Common myeloid progenitor, CD34-positive (primary cell): ENCODE measurements around the gene SLC15A3.

Source experiments
- CTCF ChIA-PET: fragments of 350-600 bp; sonication (Branson Sonifier 250); formaldehyde crosslinking; loops from one replicate; lab custom pipeline; 2021; ENCODE audit warnings: antibody characterized with exemption; lab: Charles Lee
- POLR2A ChIA-PET: fragments of 350-600 bp; sonication (Branson Sonifier 250); formaldehyde crosslinking; loops from one replicate; lab custom pipeline; 2021; ENCODE audit warnings: antibody characterized with exemption; lab: Charles Lee
- DNase-seq, 3 donors: peaks; one replicate each; pipeline versions ENCODE4 v3.0.0 to v3.0.0-alpha.2; 2013
- H3K27ac ChIP-seq, 2 experiments: 1 replicate in 1 of 2; 2 replicates in 1 of 2; pipeline ENCODE4 v1.7.0; 2013; ENCODE audit warnings: inconsistent platforms in 2 of 2, low read length in 2 of 2, mild to moderate bottlenecking in 2 of 2, low read depth in 1 of 2, moderate library complexity in 1 of 2; ENCODE audit not compliant: severe bottlenecking in 2 of 2, insufficient read depth in 1 of 2, poor library complexity in 1 of 2
- H3K27me3 ChIP-seq, 5 experiments: replicated peaks in 2 of 5; 1 replicate in 3 of 5; 2 replicates in 2 of 5; pipeline versions ENCODE4 v1.6.1 to v1.7.0; 2013; ENCODE audit warnings: low read length in 4 of 5, mild to moderate bottlenecking in 2 of 5, moderate library complexity in 2 of 5, inconsistent platforms in 1 of 5; ENCODE audit not compliant: insufficient read depth in 5 of 5, control insufficient read depth in 4 of 5
- H3K36me3 ChIP-seq, 4 experiments: 1 replicate in 2 of 4; 2 replicates in 2 of 4; pipeline versions ENCODE4 v1.6.1 to v1.7.0; 2013; ENCODE audit warnings: low read length in 3 of 4, control low read depth in 1 of 4, mild to moderate bottlenecking in 1 of 4; ENCODE audit not compliant: control insufficient read depth in 4 of 4, insufficient read depth in 4 of 4
- H3K4me1 ChIP-seq, 4 experiments: 1 replicate in 3 of 4; 2 replicates in 1 of 4; pipeline versions ENCODE4 v1.6.1 to v1.7.1; 2013; ENCODE audit warnings: low read length in 3 of 4, mild to moderate bottlenecking in 3 of 4, control low read depth in 1 of 4, inconsistent platforms in 1 of 4, moderate library complexity in 1 of 4; ENCODE audit not compliant: control insufficient read depth in 4 of 4, insufficient read depth in 4 of 4; ENCODE audit errors: control extremely low read depth in 1 of 4
- H3K4me3 ChIP-seq, 7 experiments: 1 replicate in 4 of 7; 2 replicates in 3 of 7; pipeline versions ENCODE4 v1.5.1 to v1.7.0; 2013; ENCODE audit warnings: mild to moderate bottlenecking in 7 of 7, low read length in 6 of 7, moderate library complexity in 6 of 7, inconsistent platforms in 2 of 7, low read depth in 2 of 7, control low read depth in 1 of 7; ENCODE audit not compliant: insufficient read depth in 4 of 7, control insufficient read depth in 1 of 7; ENCODE audit errors: extremely low read depth in 1 of 7
- H3K9me3 ChIP-seq, 5 experiments: 1 replicate in 4 of 5; 2 replicates in 1 of 5; pipeline versions ENCODE4 v1.6.1 to v1.7.1; 2013; ENCODE audit warnings: low read length in 4 of 5, mild to moderate bottlenecking in 2 of 5, inconsistent platforms in 1 of 5, low read depth in 1 of 5, moderate library complexity in 1 of 5; ENCODE audit not compliant: control insufficient read depth in 4 of 5, insufficient read depth in 2 of 5; ENCODE audit errors: control extremely low read depth in 1 of 5
- WGBS: methylation state at CpG from one replicate; pipeline ENCODE4 v1.1.5; 2013; ENCODE audit not compliant: insufficient coverage; 5-methylcytosine and 5-hydroxymethylcytosine counted together

The SLC15A3 gene

GRCh38 chr11:60932605-60933356, 19.2 kb downstream of the SLC15A3 start:
- H3K27me3 ChIP-seq: peaks cover 0 to 11% (median 5%) of the 10 kb centered on the region in 5 experiments
- 100% methylated on average over 2 of the region's 5 CpGs for WGBS
- H3K27ac ChIP-seq: no peak overlapping the region
- no peak overlapping the region for H3K4me3 ChIP-seq
- no peaks in the 10 kb centered on the region for H3K36me3 ChIP-seq
- no peaks in the 10 kb centered on the region for H3K9me3 ChIP-seq
- POLR2A ChIA-PET: interaction anchor here (0.5 kb wide), 1 partner anchor 19 kb away, joined by 4 read pairs; the partner anchor contains the start of gene TMEM109
- no peaks in the 10 kb centered on the region for H3K4me1 ChIP-seq
- CTCF ChIA-PET: interaction anchor here (1.0 kb wide), 1 partner anchor 13 kb away, joined by 3 read pairs; no protein-coding TSS in a partner anchor
- peak in 1 of 3 donors; percentile 21 for DNase-seq

DNA sequence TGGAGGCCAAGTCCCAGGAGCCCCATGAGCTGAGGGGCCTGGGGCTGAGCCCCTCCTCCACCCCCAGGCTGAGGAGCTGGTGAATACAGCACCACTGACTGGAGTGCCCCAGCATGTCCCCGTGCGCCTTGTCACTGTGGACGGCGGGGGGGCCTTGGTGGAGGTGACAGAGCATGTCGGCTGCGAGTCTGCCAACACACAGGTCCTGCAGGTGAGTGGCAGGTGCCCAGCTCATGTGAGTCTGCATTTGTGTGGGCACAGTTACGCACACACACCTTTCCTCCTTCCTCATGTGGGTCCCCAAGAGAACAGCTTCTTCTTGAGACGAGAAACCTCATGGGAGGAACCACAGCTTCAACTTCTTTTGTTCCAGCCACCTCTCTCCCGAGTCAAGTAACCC, 20.1 kb downstream of the SLC15A3 start:
- Histone ChIP-seq H3K4me3 (no peak overlapping the region), H3K27ac (no peak overlapping the region), H3K4me1 (no peaks in the 10 kb centered on the region), H3K27me3 (peaks cover 0 to 16% (median 8%) of the 10 kb centered on the region in 5 experiments), H3K9me3 (no peaks in the 10 kb centered on the region), H3K36me3 (no peaks in the 10 kb centered on the region)
- POLR2A ChIA-PET: no interaction called here
- DNase-seq: peak in 1 of 3 donors; percentile 19
- 92% methylated on average over 8 of the region's 9 CpGs for WGBS
- CTCF ChIA-PET: interaction anchor here (0.9 to 1.0 kb wide), 2 partner anchors 13 to 14 kb away, joined by 3 read pairs; no protein-coding TSS in a partner anchor

DNA sequence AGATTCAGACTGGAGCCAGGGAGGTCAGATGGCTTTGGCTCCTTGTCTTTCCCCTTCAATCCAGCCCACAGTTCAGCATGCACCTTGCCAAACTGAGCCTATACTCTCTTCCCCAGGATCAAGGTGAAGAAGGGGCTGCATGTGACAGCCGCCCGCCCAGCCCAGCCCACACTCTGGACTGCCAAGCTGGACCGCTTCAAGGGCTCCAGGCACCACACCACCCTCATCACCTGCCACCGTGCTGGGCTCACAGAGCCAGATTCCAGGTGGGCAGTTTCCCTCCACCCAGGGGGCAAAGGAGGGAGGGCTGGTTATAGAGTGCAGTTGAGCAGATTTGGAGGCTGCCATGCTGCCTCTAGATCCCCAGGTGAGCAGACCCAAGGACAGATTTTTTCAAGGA, 21.6 kb downstream of the SLC15A3 start:
- ChIA-PET POLR2A (no interaction called here), CTCF (interaction anchor here (0.9 to 1.3 kb wide), 2 partner anchors 10 to 11 kb away, joined by 3 to 4 read pairs; no protein-coding TSS in a partner anchor)
- peaks cover 0 to 28% (median 16%) of the 10 kb centered on the region in 5 experiments for H3K27me3 ChIP-seq
- 83% methylated on average over 2 of the region's 4 CpGs for WGBS
- H3K36me3 ChIP-seq: no peaks in the 10 kb centered on the region
- H3K27ac ChIP-seq: no peak overlapping the region
- no peaks in the 10 kb centered on the region for H3K4me1 ChIP-seq
- H3K9me3 ChIP-seq: no peaks in the 10 kb centered on the region
- no peak for DNase-seq
- no peak overlapping the region for H3K4me3 ChIP-seq

DNA sequence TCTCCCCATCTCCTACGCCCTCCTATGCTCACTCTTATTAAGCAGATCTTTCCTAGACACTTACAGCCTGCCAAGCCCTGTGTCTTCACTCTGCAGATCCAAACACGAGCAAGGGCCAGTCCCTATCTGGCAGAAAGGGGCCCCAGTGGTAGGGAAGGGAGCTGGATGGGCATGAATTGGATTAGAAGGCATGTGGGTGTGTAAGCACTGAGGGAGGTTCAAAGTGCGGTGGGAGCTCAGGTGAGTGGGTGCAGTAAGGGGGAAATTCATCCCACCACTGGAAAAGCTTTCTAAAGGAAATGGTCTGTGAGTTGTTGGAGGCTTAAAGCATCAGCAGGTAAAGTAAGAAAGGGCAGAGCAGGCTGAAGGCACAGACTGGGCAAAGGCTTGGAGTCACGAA, 22.2 kb downstream of the SLC15A3 start:
- Histone ChIP-seq H3K27me3 (peaks cover 0 to 31% (median 23%) of the 10 kb centered on the region in 5 experiments), H3K9me3 (no peaks in the 10 kb centered on the region), H3K4me3 (no peak overlapping the region), H3K4me1 (peaks cover 0 to 6% (median 5%) of the 10 kb centered on the region in 4 experiments), H3K36me3 (no peaks in the 10 kb centered on the region), H3K27ac (no peak overlapping the region)
- ChIA-PET POLR2A (no interaction called here), CTCF (interaction anchor here (0.9 to 1.3 kb wide), 3 partner anchors 10 to 12 kb away, joined by 3 to 4 read pairs (median 3); no protein-coding TSS in a partner anchor)
- no peak for DNase-seq
- WGBS: 100% methylated on average over 3 of the region's 4 CpGs

- WGBS: 95% methylated on average over 18 of the region's 20 CpGs
- POLR2A ChIA-PET: no interaction called here
- Histone ChIP-seq H3K36me3 (peaks cover 0 to under 1% (median 0%) of the 10 kb centered on the region in 4 experiments), H3K4me3 (no peak overlapping the region), H3K27me3 (peaks cover 0 to 42% (median 28%) of the 10 kb centered on the region in 5 experiments), H3K27ac (no peak overlapping the region), H3K9me3 (no peaks in the 10 kb centered on the region), H3K4me1 (peaks cover 0 to 16% (median 16%) of the 10 kb centered on the region in 4 experiments)
- CTCF ChIA-PET: interaction anchor here (1.3 to 2.3 kb wide), 3 partner anchors 10 to 14 kb away, joined by 3 to 11 read pairs (median 3); no protein-coding TSS in a partner anchor
- no peak for DNase-seq
Measured at GRCh38 chr11:60928563-60929001, 23.4 kb downstream of the SLC15A3 start.

DNA sequence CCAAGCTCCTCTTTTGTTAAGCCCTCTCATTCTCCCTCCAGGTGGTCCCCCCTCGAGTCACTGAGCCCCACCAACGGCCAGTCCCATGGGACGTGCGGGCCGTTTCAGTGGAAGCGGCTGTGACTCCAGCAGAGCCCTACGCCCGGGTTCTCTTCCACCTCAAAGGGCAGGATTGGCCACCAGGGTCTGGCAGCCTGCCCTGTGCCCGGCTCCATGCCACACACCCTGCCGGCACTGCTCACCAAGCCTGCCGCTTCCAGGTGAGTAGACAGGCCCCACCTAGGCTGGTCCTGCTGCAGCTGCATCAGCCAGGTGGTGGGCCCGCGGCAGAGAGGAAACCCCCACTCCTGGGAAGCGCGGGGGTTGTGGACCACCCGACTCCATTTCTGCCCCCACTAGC, 24.4 kb downstream of the SLC15A3 start:
- Histone ChIP-seq H3K36me3 (peaks cover 2 to 10% (median 6%) of the 10 kb centered on the region in 4 experiments), H3K4me3 (no peak overlapping the region), H3K27ac (no peak overlapping the region), H3K27me3 (peaks cover 0 to 49% (median 28%) of the 10 kb centered on the region in 5 experiments), H3K4me1 (peaks cover 0 to 16% (median 16%) of the 10 kb centered on the region in 4 experiments), H3K9me3 (no peaks in the 10 kb centered on the region)
- ChIA-PET POLR2A (no interaction called here), CTCF (interaction anchor here (1.4 to 2.3 kb wide), 2 partner anchors 12 to 15 kb away, joined by 3 to 11 read pairs; no protein-coding TSS in a partner anchor)
- 91% methylated on average over 15 of the region's 16 CpGs for WGBS
- no peak for DNase-seq
